Choroid plexus epithelial cell (primary cell): ENCODE data around the gene NDEL1.

Experiments used
- DNase-seq: peaks from one replicate; pipeline ENCODE4 v3.0.0-alpha.2; 2010; ENCODE audit warnings: low read depth
- H3K4me3 ChIP-seq: 2 replicates; pipeline ENCODE4 v1.5.1; 2011; ENCODE audit warnings: low read depth, mild to moderate bottlenecking, control low read depth, low read length, moderate library complexity
- TF ChIP-seq, protein P1 (sequence below): conservative IDR thresholded peaks from 2 replicates; pipeline ENCODE4 v1.5.1; 2011; ENCODE audit warnings: low read depth, mild to moderate bottlenecking, control low read depth, inconsistent platforms, low read length, moderate library complexity

The NDEL1 gene, protein sequence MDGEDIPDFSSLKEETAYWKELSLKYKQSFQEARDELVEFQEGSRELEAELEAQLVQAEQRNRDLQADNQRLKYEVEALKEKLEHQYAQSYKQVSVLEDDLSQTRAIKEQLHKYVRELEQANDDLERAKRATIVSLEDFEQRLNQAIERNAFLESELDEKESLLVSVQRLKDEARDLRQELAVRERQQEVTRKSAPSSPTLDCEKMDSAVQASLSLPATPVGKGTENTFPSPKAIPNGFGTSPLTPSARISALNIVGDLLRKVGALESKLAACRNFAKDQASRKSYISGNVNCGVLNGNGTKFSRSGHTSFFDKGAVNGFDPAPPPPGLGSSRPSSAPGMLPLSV

DNA sequence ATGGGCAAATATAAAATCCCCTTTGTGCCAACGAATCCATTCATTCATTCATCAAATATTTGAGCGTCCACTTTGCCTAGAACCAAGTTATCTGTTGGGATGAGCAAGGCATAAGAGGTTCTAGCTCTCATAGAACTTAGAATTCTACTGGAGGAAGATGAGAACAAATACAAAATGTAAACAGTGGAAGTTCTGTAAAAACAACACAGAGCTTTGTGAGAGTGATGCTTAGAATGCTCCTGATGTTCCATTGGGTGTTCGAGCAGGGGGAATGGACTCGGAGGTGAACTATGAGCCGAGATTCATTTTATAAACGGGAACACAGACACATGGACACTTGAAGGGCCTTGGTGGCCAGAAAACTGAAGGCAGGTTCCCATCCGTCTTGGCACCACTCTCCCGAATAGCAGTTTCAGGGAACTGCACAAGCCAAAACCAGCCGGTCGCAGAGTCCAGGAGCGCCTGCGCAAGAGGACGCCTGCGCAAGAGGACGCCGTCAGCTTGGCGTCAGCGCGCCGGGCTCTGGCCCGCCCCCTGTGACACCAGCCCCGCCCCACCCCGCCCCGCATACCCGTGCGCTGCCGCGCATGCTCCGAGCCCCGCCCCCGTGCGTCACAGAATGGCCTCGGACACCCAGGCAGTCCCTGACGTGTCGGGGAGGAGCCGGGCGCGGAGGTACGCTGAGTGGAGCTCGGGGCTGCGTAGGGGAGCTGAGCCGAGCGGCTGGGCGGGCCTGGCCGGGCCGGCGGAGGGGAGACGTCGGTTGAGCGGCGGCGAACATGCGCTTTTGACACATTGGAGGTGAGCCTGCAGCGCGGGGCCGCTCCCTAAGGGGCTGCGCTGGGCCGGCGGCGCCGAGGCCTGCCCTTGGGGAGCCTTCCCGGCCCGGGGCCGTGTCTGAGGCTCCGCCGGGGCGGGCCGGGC lies at the start of gene NDEL1:
NDEL1 (plus strand) TSS at position 640 of the 924 bp plus-strand sequence. CDS start 8,388 bp downstream, outside the sequence.
- peak within 1 kb of the TSS; percentile 98 for H3K4me3 ChIP-seq
- TF ChIP-seq, protein P1, sequence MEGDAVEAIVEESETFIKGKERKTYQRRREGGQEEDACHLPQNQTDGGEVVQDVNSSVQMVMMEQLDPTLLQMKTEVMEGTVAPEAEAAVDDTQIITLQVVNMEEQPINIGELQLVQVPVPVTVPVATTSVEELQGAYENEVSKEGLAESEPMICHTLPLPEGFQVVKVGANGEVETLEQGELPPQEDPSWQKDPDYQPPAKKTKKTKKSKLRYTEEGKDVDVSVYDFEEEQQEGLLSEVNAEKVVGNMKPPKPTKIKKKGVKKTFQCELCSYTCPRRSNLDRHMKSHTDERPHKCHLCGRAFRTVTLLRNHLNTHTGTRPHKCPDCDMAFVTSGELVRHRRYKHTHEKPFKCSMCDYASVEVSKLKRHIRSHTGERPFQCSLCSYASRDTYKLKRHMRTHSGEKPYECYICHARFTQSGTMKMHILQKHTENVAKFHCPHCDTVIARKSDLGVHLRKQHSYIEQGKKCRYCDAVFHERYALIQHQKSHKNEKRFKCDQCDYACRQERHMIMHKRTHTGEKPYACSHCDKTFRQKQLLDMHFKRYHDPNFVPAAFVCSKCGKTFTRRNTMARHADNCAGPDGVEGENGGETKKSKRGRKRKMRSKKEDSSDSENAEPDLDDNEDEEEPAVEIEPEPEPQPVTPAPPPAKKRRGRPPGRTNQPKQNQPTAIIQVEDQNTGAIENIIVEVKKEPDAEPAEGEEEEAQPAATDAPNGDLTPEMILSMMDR, result no peak
- peak; percentile 99 for DNase-seq

DNA sequence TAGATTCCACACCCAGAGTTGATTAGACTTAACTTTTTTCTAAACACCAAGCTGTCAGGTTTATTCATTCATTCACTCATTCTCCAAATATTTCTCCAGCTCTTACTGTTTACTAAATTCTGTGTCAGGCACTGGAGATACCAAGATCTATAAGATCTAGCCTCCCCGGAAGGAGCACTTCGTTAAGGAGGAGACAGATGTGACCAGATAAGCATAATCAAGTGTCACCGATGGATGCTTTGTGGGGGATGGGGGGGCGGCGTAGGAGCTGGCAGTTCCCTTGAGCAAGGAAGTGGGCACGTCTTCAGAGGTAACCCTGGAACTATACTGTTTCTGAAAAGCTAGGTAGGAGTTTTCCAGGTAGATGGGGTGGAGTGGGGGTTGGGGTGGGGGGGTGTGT lies 48.8 kb upstream of the NDEL1 start:
- DNase-seq, result no peak
- no peak overlapping the region for H3K4me3 ChIP-seq
- TF ChIP-seq, protein P1, result no peak

DNA sequence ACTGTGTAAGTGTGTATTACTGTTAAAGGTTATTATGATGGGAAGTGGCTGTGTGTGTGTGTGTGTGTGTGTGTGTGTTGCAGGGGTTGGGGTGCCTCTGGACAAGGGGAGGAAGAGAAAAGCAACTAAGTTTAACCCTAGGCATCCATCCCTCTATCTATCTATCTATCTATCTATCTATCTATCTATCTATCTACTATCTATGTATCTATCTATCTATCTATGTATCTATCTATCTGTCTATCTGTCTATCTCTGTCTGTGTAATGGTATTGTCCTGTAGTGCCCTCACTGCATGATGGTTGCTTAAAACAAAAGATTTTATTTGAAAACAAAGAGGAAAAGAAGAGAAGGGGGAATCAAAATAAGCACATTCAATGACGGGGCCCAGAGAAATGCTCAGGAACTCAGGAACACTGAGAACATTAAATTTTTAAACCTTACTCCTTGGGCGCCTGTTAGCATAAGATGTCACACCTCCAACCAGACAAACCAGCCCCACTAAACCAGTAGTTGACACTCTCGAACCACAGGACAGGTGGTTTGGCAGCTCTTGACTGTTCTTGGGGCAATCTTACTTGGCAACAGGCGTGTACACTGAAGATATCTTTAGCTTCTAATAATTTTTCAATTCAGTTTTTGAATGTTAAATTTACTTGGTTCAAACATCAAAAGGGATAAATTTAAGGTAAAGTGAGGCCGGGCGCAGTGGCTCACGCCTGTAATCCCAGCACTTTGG lies 47.6 kb upstream of the NDEL1 start:
- DNase-seq, result no peak
- TF ChIP-seq, protein P1, result no peak
- H3K4me3 ChIP-seq, result no peak overlapping the region

DNA sequence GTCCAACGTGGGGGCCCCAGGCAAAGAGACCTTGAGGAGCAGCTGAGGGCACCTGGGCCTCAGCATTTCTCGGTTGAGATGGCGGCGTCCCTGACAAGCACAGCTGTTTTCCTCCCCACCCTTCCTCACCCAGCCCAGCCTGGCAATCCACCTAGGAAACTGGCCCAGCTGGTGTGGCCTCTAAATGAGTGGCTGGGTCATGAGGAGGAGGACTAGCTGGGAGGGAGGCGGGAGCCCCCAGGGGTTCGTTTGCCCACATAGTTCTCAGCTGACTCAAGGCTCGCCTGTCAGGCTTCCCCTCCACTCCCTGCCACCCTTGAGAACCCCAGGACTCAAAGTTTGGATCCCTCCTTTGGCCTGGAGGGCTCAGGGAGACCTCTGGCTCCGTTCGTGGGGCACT lies 44.0 kb upstream of the NDEL1 start:
- no peak overlapping the region for H3K4me3 ChIP-seq
- DNase-seq, result no peak
- TF ChIP-seq, protein P1, result no peak

DNA sequence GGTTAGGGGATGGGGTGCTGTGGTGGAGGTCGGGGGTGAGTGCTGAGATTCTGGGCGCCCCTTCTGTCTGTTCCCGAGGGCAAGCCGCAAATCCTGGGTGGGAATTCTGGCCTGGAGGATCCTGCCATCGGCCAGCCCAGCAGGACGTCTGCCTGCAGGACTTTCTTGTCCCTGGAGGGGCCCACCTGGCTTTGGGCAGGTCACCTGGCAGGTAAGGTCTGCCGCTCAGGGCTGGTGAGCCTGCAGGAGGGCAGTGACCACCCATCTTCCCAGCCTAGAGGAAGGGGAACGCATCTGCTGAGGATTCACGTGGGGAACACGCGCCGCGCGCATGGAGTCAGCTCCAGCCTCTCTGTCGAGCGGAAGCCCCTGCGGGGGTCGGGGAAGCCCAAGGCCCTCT lies 43.4 kb upstream of the NDEL1 start:
- TF ChIP-seq, protein P1, result no peak
- H3K4me3 ChIP-seq, result no peak overlapping the region
- no peak for DNase-seq

DNA sequence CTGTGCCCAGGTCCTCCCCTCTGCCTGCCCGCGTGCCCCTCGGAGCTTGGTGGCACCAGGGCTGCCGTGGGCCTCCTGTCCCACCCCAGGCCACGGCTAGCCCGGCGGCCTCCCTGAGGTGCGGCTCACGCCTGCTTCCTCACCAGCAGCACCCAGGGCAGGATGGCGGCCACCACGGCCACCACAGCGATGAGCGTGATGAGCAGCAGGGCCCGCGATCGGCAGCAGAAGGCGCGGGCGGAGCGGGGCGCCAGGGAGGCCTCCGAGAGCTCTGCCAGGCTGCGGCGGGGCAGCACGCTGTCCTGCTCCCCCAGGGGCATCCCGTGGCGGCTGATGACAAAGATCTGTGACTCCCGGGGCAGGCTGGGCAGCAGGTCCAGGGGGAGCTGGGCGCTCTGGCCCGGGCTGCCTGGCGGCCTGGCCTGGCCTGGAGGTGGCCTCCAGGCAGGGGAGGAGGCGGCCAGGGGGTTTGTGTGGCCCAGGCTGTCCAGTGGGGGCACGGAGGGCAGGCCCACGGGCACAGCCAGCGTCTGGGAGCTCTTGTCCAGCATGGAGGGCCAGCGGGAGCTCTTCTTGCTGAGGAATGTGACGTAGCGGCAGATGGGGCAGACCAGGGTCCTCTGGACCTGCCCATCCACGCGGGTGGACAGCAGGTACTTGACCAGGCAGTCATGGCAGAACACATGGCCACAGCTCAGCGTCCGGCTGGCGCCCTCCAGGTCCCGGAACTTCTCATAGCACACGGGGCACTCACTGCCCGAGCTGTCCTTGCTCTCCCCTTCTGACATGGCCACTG lies 42.8 kb upstream of the NDEL1 start:
- DNase-seq, result no peak
- no peak overlapping the region for H3K4me3 ChIP-seq
- TF ChIP-seq, protein P1, result no peak
